Mammary epithelial cell (primary cell): ENCODE measurements around the gene MIB2.

Experiments used
- CTCF ChIP-seq, 2 donors: IDR thresholded peaks in 1 of 2; conservative IDR thresholded peaks in 1 of 2; 2 replicates each; pipeline ENCODE4 v1.5.1; 2011 to 2012; ENCODE audit warnings: inconsistent platforms in 2 of 2, low read length in 2 of 2, mild to moderate bottlenecking in 2 of 2, control low read depth in 1 of 2, low read depth in 1 of 2; ENCODE audit not compliant: insufficient read depth in 1 of 2; ENCODE audit errors: extremely low read depth in 1 of 2
- EZH2 ChIP-seq: IDR thresholded peaks from 2 replicates; pipeline ENCODE4 v1.6.1; 2012; ENCODE audit warnings: low read length, inconsistent platforms, borderline replicate concordance

DNA sequence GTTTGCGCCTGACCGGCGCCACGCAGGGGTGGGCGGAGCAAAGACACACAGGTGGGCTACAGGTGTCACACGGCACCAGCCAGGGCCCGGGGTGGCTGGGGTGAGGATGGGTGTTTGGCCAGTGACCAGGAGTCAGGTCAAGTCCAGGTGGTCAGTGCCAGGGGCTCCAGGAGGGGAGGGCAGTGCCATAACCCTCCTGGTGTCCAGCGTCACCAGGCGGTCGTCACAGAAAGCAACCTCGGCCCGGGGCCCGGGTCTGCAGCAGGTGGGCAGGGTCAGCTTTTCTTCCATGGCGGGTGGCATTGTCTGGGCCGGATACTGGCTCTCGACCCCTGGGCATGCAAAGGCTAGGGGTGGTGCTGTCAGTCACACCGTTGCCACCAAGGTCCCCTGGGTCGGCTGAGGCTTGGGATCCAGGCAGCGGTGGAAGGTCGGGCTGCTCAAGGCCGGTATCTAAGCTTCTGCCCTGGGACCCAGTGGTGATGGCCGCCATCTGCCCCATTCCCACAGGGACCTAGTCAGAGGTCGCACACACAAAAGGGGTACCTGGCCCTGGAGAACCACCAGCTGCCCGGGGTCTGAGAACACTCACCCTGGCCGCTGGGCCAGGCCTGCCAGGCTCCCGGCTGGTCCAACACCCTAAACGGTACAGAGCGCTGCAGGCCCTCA lies 17.1 kb upstream of the MIB2 start:
- no peak for TF ChIP-seq CTCF (conservative IDR thresholded peaks at IDR 0.05 in 1 of 2, IDR thresholded peaks at IDR 0.05 in 1 of 2; ENCODE audit: extremely low read depth in 1 of 2, insufficient read depth in 1 of 2, low read depth in 1 of 2, low read length in 2 of 2)
- no peak for TF ChIP-seq EZH2
